SK-N-MC (cell line): ENCODE results near the gene CYTH2.

Experiments
- EZH2 ChIP-seq: fragments of 200-600 bp; sonication (generic); IDR thresholded peaks from one replicate; pipeline ENCODE4 v1.6.1; 2017; ENCODE audit warnings: antibody characterized with exemption
- POLR2AphosphoS5 ChIP-seq: IDR thresholded peaks from 2 replicates; pipeline ENCODE4 v1.6.1; 2012; ENCODE audit warnings: mild to moderate bottlenecking, low read depth, low read length, borderline replicate concordance

- TF ChIP-seq POLR2AphosphoS5 (no peak), EZH2 (no peak)
Measured at GRCh38 chr19:48524732-48525131, 55.6 kb downstream of the CYTH2 start.
